Measurements from ENCODE around the gene MUC2.

MUC2 gene

GRCh38 chr11:1087961-1088926 is 13.6 kb downstream of the MUC2 start:
- DNase-seq (ENCODE audit: low read depth in 2 of 2), result no peak

DNA sequence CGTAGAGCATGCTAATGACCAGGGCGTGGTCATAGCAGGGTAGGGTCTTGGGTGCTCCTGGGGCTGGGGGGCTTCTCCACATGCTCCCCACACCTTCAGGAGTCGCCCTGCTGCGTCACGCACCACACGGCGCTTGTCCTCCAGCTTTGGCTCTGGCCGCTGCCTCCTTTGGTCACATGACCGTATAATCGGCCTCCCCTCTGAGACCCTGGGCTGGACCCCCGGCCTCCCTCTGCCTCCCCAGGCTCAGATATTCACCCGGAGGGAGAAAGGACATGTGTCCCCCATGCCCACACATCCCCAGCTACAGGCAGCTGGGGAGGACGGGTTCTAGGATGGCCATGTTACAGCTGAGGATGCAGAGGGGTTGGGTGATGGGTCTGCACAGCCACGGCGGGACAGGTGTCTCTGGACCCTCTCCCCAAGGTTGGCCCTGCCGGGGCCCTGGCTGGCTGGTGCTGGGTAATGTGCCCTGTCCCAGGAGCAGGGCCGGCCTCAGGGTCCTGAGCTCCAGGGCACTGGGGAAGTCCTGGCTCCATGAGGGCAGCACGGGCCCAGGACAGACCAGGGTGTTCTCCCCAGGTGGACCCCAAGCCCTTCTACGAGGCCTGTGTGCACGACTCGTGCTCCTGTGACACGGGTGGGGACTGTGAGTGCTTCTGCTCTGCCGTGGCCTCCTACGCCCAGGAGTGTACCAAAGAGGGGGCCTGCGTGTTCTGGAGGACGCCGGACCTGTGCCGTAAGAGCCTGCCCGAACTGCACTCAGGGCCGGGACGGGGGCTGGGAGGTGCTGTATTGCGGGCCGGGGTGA is 14.5 kb downstream of the MUC2 start:
- DNase-seq (ENCODE audit: low read depth in 2 of 2), result no peak

- no peak for DNase-seq (ENCODE audit: low read depth in 2 of 2)
Measured at GRCh38 chr11:1089738-1090599, 15.3 kb downstream of the MUC2 start.

DNA sequence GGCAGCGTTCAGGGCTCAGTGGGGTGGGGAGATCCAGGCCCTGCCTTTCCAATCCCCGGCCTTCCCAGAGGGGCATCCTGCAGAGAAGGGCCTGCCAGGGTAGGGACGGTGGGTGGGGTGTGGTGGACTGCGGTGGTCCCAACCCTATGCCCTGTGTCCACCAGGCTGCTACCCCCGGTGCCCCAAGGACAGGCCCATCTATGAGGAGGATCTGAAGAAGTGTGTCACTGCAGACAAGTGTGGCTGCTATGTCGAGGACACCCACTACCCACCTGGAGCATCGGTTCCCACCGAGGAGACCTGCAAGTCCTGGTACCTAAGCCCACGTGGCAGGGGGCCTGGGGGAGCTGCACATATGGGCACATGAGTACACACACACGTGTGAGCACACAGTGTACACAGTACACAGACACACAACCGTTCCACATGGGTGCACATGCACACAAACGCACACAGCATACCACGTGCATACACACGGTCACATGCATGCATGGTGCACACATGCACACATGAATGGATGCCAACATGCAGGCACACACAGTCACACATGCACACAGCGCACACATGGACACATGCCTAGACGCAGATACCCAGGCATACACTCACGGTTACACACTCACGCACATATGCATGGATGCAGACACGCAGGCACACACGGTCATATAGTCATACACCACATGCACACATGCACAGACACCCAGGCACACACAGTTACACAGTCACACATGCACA is 16.1 kb downstream of the MUC2 start:
- no peak for DNase-seq (ENCODE audit: low read depth in 2 of 2)

DNA sequence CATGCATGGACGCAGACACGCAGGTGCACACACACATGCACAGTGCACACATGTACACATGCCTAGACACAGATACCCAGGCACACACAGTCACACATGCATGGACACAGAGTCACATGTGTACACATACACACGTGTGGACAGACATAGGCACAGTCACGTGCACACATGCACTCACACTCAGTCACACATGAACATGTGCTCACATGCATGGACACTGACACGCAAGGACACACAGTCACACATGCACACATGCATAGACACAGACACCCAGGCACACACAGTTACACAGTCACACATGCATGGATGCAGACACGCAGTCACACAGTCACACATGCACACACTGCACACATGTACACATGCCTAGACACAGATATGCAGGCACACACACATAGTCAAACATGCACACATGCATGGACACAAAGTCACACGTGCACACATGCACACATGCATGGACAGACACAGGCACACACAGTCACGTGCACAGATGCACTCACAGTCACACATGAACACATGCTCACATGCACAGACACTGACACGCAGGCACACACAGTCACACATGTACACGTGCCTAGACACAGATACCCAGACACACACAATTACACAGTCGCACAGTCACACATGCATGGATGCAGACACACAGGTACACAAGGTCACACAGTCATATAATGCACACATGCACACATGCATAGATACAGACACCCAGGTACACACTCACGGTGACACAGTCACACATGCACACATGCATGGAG is 16.8 kb downstream of the MUC2 start:
- no peak for DNase-seq (ENCODE audit: low read depth in 2 of 2)

DNA sequence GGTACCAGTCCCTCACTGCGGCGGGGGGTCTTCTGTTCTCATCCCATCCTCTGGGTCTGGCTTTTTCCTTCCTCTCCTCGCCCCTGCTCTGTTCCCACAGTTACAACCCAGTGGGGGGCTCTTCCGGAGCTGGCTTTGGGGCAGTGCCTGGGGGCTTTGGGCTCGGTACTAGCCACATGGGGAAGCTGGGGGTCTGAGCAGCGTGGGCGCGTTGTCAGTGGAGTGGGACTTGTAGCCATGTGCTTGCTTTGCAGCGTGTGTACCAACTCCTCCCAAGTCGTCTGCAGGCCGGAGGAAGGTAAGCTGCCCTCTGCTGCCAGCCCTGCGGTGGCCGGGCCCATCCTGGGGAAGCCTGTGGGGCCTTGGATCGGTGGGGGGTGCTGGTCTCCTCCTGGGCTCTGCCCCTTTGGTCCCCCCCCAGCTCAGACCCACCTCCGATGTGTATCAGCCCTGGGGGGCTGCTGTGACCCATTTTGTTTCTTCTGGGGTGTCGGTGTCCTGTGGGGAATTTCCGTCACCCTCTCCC is 17.5 kb downstream of the MUC2 start:
- no peak for DNase-seq (ENCODE audit: low read depth in 2 of 2)

GRCh38 chr11:1092919-1093318 is 18.2 kb downstream of the MUC2 start:
- no peak for DNase-seq (ENCODE audit: low read depth in 2 of 2)

DNA sequence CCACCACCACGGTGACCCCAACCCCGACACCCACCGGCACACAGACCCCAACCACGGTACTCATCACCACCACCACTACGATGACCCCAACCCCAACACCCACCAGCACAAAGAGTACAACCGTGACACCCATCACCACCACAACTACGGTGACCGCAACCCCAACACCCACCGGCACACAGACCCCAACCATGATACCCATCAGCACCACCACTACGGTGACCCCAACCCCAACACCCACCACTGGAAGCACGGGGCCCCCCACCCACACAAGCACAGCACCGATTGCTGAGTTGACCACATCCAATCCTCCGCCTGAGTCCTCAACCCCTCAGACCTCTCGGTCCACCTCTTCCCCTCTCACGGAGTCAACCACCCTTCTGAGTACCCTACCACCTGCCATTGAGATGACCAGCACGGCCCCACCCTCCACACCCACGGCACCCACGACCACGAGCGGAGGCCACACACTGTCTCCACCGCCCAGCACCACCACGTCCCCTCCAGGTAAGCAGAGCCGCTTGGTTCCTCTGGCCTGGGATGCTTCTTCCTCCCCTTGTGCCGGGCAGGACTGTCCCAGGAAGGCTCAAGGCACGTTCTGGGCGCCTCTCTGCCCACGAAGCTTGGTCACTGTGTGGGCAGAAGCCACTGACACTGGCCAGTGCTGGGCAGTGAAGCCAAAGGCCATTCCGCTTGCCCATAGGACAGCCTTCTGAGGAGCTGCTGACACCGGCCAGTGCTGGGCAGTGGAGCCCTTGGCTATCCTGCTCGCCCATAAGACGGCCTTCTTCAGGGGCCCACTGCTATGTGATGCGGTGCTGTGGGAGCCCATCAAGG is 25.1 kb downstream of the MUC2 start:
- no peak for DNase-seq (ENCODE audit: low read depth in 2 of 2)

DNA sequence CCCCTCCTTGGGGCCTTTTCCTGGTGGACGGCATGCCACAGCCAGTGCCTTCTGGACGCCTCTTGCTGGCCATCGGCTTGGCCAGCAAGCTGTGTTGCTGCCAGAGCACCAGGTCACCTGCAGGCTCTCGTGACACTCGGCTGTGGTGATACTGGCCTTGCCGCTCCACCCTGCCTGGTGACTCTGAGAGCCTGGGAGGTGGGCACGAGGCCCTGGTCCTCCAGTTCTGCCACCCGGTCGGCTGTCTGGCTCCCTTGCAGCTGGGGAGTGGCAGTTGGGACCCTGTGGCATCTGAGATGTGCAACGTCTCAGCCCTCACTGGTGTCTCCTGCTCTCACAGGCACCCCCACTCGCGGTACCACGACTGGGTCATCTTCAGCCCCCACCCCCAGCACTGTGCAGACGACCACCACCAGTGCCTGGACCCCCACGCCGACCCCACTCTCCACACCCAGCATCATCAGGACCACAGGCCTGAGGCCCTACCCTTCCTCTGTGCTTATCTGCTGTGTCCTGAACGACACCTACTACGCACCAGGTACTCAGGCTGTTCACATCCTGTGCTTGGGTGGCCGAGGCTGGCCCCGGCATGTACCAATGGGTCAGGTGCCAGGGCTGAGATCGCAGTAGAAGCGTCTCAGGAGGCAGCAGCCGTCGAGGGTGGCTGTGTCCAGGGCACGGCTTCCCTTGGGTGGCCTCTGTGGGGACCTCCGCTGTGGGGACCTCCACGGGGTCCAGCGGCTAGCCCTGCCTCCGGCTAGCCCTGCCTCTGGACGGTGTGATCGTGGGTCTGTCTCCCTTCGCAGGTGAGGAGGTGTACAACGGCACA is 26.0 kb downstream of the MUC2 start:
- DNase-seq (ENCODE audit: low read depth in 2 of 2), result no peak

DNA sequence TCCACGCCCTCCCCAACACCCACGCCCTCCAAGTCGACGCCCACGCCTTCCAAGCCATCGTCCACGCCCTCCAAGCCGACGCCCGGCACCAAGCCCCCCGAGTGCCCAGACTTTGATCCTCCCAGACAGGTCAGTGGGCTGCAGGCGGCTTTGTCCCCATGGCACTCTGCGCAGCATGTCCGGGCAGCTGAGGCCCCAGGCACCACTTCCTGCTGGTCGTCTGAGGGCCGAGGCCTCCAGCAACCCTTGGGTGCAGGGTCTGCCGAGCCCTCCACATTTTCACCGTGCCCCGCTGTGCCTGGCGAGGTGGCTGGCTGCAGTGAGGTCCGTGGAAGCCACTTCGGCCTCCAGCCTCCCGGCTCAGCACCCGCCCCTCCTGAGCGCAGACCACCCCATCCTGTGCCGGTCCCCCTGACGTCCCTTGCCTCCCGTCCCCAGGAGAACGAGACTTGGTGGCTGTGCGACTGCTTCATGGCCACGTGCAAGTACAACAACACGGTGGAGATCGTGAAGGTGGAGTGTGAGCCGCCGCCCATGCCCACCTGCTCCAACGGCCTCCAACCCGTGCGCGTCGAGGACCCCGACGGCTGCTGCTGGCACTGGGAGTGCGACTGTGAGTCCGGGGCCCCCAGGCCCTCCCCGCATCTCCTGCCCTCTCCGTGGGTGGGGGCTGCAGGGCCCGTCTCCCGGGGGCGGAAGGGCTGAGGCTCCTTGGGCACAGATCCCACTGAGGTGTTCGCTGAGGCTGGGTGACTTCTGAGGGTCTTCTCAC is 26.8 kb downstream of the MUC2 start:
- DNase-seq (ENCODE audit: low read depth in 2 of 2), result no peak

- no peak for DNase-seq (ENCODE audit: low read depth in 2 of 2)
Measured at GRCh38 chr11:1102221-1102971, 27.7 kb downstream of the MUC2 start.

DNA sequence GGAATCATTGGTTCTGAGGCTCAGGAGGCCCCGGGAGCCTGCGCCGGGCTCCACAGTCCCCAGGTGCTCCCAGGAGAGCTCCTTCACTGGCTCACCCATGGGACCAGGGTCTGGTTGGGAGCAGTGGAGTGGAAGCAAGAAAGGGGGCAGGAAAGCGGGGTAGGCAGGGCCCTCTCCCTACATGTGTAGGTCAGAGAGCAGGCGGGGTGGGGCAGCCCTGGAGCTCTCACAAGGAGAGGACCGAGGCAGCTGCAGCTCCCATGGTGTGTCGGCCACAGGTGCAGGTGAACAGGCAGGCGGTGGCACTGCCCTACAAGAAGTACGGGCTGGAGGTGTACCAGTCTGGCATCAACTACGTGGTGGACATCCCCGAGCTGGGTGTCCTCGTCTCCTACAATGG is 28.3 kb downstream of the MUC2 start:
- no peak for DNase-seq (ENCODE audit: low read depth in 2 of 2)

GRCh38 chr11:1103401-1104360 is 29.0 kb downstream of the MUC2 start:
- DNase-seq (ENCODE audit: low read depth in 2 of 2), result no peak

GRCh38 chr11:1104411-1105182 is 29.9 kb downstream of the MUC2 start:
- no peak for DNase-seq (ENCODE audit: low read depth in 2 of 2)

DNA sequence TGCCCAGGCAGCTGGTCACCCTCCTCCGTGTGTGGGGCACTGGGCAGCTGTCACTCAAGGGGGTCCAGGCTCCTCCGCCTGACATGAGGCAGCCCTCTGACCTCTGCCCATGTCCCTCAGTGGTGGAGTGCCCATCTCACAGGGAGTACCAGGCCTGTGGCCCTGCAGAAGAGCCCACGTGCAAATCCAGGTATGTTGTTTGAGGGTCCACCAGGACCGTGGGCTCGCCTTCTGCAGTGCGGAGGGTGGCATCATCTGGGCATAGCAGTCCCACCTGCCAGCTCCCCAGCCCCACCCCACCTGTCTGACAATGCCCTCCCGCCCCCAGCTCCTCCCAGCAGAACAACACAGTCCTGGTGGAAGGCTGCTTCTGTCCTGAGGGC is 30.5 kb downstream of the MUC2 start:
- no peak for DNase-seq (ENCODE audit: low read depth in 2 of 2)
